Measurements from ENCODE around the gene NR2F2.
"Not testable (repeated sequence)": the region's sequence is repeated elsewhere in the genome, so short reads cannot be mapped to it uniquely, and the experiment has no call there.

NR2F2 gene

DNA sequence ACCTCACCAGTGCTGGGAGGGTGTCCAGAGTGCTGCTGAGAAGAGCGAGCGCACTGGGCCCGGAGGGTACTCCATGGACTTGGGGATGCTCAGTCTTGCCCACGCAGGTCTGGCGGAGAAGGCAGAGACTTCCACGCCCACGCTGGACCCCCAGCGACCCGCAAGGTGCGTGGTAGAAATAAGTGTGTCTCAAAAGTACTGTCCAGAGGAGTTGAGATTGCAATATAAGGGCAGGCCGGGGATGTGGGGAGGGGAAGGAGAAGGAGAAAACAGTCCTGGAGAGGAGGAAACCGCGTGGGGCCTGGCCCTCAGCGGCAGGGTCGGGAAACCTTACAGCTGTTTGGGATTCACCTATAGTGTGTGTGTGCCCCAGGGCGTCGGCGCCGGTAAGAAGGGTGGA, 38.9 kb downstream of the NR2F2 start:
- H3K4me3 Mint-ChIP-seq: no peak overlapping the region
- H3K4me1 Mint-ChIP-seq: no peaks in the 10 kb centered on the region
- DNase-seq: no peak
- peaks cover 68% of the 10 kb centered on the region for H3K27me3 Mint-ChIP-seq
- peaks cover 5% of the 10 kb centered on the region for H3K9me3 Mint-ChIP-seq
- ATAC-seq: no peak
- peaks cover 3% of the 10 kb centered on the region for H3K36me3 Mint-ChIP-seq (ENCODE audit: low read depth)
- H3K27ac Mint-ChIP-seq: no peak overlapping the region

DNA sequence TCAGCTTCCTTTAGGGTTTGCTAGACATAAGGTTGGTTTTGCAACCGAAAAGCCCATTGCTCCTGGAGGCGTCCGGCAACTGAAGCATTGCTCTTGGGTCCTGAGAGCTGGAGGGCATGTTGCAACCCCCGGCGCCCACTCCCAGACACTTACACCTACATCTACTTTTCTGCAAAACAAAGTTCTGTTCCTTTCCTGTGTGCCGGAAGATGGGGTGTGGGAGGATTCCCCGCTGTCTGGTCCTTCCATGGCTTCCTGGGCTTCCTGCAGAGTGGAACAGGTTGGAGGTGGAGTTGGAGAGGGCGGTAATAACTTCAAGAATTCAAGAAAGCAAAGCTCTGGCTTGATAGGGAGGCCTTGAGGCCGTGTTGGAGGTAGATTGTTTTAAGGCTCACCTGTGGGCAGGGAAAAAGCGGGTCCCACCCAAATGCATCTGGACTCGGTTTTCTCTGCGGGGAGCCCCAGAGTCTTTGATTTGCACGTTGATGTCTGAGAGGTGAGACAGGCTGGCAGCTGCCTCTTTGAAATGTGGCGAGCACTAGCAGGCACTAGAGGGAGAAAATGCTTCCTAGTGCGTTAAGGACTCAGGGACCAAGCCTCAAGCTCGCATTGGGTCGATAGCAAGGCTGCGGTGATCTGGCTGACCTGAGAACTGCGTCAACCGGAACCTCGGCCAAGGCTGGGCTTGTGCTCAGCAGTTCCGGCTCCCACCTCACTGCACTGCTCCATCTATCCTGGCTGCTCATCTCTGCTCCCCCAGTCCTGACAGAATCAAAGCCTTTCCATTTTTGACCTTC, 39.5 kb downstream of the NR2F2 start:
- no peak for DNase-seq
- H3K4me3 Mint-ChIP-seq: no peak overlapping the region
- peaks cover 3% of the 10 kb centered on the region for H3K36me3 Mint-ChIP-seq (ENCODE audit: low read depth)
- H3K4me1 Mint-ChIP-seq: no peaks in the 10 kb centered on the region
- no peak overlapping the region for H3K27ac Mint-ChIP-seq
- H3K9me3 Mint-ChIP-seq: peaks cover 5% of the 10 kb centered on the region
- peaks cover 62% of the 10 kb centered on the region for H3K27me3 Mint-ChIP-seq
- ATAC-seq: no peak

DNA sequence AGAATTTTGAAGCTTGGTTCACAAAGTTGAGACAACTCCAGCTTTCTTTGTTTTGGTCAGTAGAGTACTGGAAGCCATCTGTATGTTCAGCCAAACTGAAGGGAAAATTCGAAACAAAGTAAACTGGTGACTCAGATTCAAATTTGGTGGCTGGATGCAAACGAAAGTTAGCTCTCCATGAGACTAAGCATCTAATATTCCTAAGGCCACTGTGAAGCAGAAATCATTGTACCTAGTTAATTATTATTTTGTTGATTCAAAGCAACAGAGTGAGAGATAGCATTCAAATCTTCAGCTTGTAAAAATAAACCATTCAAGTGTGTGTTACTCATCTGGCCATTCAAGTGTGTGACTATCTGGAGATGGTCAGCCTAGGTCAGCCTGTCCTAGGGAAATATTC, 42.1 kb downstream of the NR2F2 start:
- no peak overlapping the region for H3K27ac Mint-ChIP-seq
- peaks cover 44% of the 10 kb centered on the region for H3K27me3 Mint-ChIP-seq
- DNase-seq (no peak), ATAC-seq (no peak)
- no peaks in the 10 kb centered on the region for H3K4me1 Mint-ChIP-seq
- peaks cover under 1% of the 10 kb centered on the region for H3K36me3 Mint-ChIP-seq (ENCODE audit: low read depth)
- peaks cover 5% of the 10 kb centered on the region for H3K9me3 Mint-ChIP-seq
- no peak overlapping the region for H3K4me3 Mint-ChIP-seq

- no peaks in the 10 kb centered on the region for H3K36me3 Mint-ChIP-seq (ENCODE audit: low read depth)
- H3K9me3 Mint-ChIP-seq: peaks cover 5% of the 10 kb centered on the region
- no peak for ATAC-seq
- H3K4me3 Mint-ChIP-seq: no peak overlapping the region
- H3K27ac Mint-ChIP-seq: no peak overlapping the region
- no peaks in the 10 kb centered on the region for H3K4me1 Mint-ChIP-seq
- peaks cover 27% of the 10 kb centered on the region for H3K27me3 Mint-ChIP-seq
- no peak for DNase-seq
These were observed 44.0 kb downstream of the NR2F2 start for GRCh38 chr15:96374499-96374898.

DNA sequence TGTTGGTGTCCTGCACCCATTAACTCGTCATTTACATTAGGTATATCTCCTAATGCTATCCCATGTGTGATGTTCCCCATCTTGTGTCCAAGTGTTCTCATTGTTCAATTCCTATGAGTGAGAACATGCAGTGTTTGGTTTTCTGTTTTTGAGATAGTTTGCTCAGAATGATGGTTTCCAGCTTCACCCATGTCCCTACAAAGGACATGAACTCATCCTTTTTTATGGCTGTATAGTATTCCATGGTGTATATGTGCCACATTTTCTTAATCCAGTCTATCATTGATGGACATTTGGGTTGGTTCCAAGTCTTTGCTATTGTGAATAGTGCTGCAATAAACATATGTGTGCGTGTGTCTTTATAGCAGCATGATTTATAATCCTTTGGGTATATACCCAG, 49.1 kb downstream of the NR2F2 start:
- H3K27ac Mint-ChIP-seq; H3K27me3 Mint-ChIP-seq; ATAC-seq; H3K4me1 Mint-ChIP-seq; DNase-seq; H3K36me3 Mint-ChIP-seq (ENCODE audit: low read depth); H3K9me3 Mint-ChIP-seq; H3K4me3 Mint-ChIP-seq: not testable (repeated sequence)

- DNase-seq: no peak
- peaks cover 3% of the 10 kb centered on the region for H3K9me3 Mint-ChIP-seq
- peaks cover 5% of the 10 kb centered on the region for H3K27me3 Mint-ChIP-seq
- no peak overlapping the region for H3K27ac Mint-ChIP-seq
- ATAC-seq: no peak
- no peak overlapping the region for H3K4me3 Mint-ChIP-seq
- no peaks in the 10 kb centered on the region for H3K4me1 Mint-ChIP-seq
- no peaks in the 10 kb centered on the region for H3K36me3 Mint-ChIP-seq (ENCODE audit: low read depth)
These were observed 51.0 kb downstream of the NR2F2 start for GRCh38 chr15:96381463-96381862.

GRCh38 chr15:96385195-96385594, 54.7 kb downstream of the NR2F2 start:
- peaks cover 5% of the 10 kb centered on the region for H3K27me3 Mint-ChIP-seq
- no peak overlapping the region for H3K27ac Mint-ChIP-seq
- no peak for ATAC-seq

DNA sequence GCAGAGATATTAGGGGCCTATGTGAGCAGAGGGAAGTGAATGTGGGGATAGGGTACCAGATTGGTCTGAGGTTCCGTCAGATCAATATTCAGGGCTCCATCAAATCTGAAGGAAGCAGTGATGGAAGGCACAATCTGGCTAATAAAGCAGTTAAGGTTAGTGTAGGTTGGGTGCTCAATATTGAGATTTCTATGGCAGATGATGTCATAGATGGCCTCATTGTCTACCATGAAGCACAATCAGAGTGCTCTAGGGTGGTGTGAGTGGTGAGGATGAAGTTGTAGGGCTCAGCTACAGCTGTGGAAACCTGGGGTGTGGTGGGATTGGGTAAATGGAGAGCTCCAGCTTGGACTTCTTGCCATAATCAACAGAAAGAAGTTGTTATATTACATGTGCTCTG, 58.2 kb downstream of the NR2F2 start:
- Mint-ChIP-seq H3K4me1 (no peaks in the 10 kb centered on the region), H3K27ac (no peak overlapping the region), H3K4me3 (no peak overlapping the region), H3K36me3 (ENCODE audit: low read depth) (no peaks in the 10 kb centered on the region), H3K9me3 (peaks cover 3% of the 10 kb centered on the region), H3K27me3 (peaks cover 6% of the 10 kb centered on the region)
- no peak for ATAC-seq
- DNase-seq: no peak

More at GRCh38 chr15:96385195-96385594, 54.7 kb downstream of the NR2F2 start:
- no peaks in the 10 kb centered on the region for H3K36me3 Mint-ChIP-seq (ENCODE audit: low read depth)
- H3K9me3 Mint-ChIP-seq: peaks cover 3% of the 10 kb centered on the region
- no peak overlapping the region for H3K4me3 Mint-ChIP-seq
- no peaks in the 10 kb centered on the region for H3K4me1 Mint-ChIP-seq
- DNase-seq: no peak

All from activated naive CD8-positive, alpha-beta T cell treated with anti-CD3 and anti-CD28 coated beads, Interleukin-2, amount 50 U/mL, for 24 hours (primary cell).